H1 (cell line): Measurements from ENCODE around the gene KCNH6. TPM values are rescaled to one million over a fixed set of nuclear protein-coding genes. Genes with fewer than 3 reads are reported as not detected.

Source experiments
- CTCF ChIA-PET: fragments of 300-600 bp; sonication (Branson Sonifier 250); formaldehyde crosslinking; loops from one replicate; lab custom pipeline; 2021; ENCODE audit not compliant: partially characterized antibody; lab: Charles Lee
- POLR2A ChIA-PET: fragments of 300-600 bp; sonication (Branson Sonifier 250); formaldehyde crosslinking; loops from one replicate; lab custom pipeline; 2021; ENCODE audit warnings: inconsistent platforms; ENCODE audit not compliant: partially characterized antibody; lab: Charles Lee
- DNase-seq, 2 experiments: peaks; one replicate each; pipeline versions ENCODE4 v3.0.0 to v3.0.0-alpha.2; 2010 to 2022; ENCODE audit warnings: low spot score in 2 of 2, low read depth in 1 of 2, mixed read lengths in 1 of 2
- FAIRE-seq: peaks from 2 replicates; lab custom pipeline; 2011; peaks lifted over from hg19 to GRCh38; lab: Jason Lieb, UNC
- H2AFZ ChIP-seq: 2 replicates; pipeline ENCODE4 v1.8.1; 2012; ENCODE audit warnings: low read length, inconsistent platforms
- H2AK5ac ChIP-seq: 2 replicates; pipeline ENCODE4 v1.6.1; 2013; ENCODE audit warnings: low read depth, low read length
- H2BK120ac ChIP-seq: replicated peaks from 2 replicates; pipeline ENCODE3; 2013; ENCODE audit warnings: low read depth, low read length, inconsistent platforms
- H2BK12ac ChIP-seq: 2 replicates; pipeline ENCODE4 v1.6.1; 2013; ENCODE audit warnings: low read depth, low read length
- H2BK15ac ChIP-seq: 2 replicates; pipeline ENCODE4 v1.6.1; 2013; ENCODE audit warnings: low read length
- H2BK20ac ChIP-seq: 2 replicates; pipeline ENCODE4 v1.6.1; 2013; ENCODE audit warnings: low read length
- H2BK5ac ChIP-seq: 2 replicates; pipeline ENCODE4 v1.6.1; 2013; ENCODE audit warnings: low read depth, low read length
- H3K14ac ChIP-seq: 2 replicates; pipeline ENCODE4 v1.6.1; 2013; ENCODE audit warnings: inconsistent platforms; ENCODE audit not compliant: insufficient read length
- H3K18ac ChIP-seq: 2 replicates; pipeline ENCODE4 v1.6.1; 2013; ENCODE audit warnings: low read length; ENCODE audit errors: extremely low read depth
- H3K23ac ChIP-seq: 2 replicates; pipeline ENCODE4 v1.6.1; 2013; ENCODE audit warnings: inconsistent platforms; ENCODE audit not compliant: insufficient read length
- H3K23me2 ChIP-seq: 2 replicates; pipeline ENCODE4 v1.6.1; 2013; ENCODE audit warnings: low read depth, low read length
- H3K27ac ChIP-seq: 2 replicates; pipeline ENCODE4 v1.6.1; 2011; ENCODE audit warnings: low read depth, low read length, inconsistent platforms
- H3K27me3 ChIP-seq, 4 experiments: replicated peaks in 1 of 4; 1 replicate in 1 of 4; 2 replicates in 3 of 4; pipeline versions ENCODE4 v1.6.1 to v1.8.1; 2011 to 2013; ENCODE audit warnings: low read length in 3 of 4, mild to moderate bottlenecking in 3 of 4, inconsistent platforms in 2 of 4, mixed read lengths in 2 of 4, moderate library complexity in 1 of 4; ENCODE audit not compliant: control insufficient read depth in 3 of 4, insufficient read depth in 3 of 4; ENCODE audit errors: extremely low read depth in 1 of 4
- H3K36me3 ChIP-seq, 4 experiments: 2 replicates each; pipeline versions ENCODE4 v1.6.1 to v1.8.1; 2011 to 2013; ENCODE audit warnings: mild to moderate bottlenecking in 4 of 4, low read length in 3 of 4, moderate library complexity in 2 of 4, control low read depth in 1 of 4, inconsistent platforms in 1 of 4; ENCODE audit not compliant: insufficient read depth in 4 of 4, control insufficient read depth in 2 of 4
- H3K4ac ChIP-seq: replicated peaks from 2 replicates; pipeline ENCODE3; 2013; ENCODE audit warnings: low read length, low read depth, mixed read lengths, inconsistent platforms; ENCODE audit not compliant: insufficient read length
- H3K4me1 ChIP-seq, 4 experiments: replicated peaks in 1 of 4; 1 replicate in 1 of 4; 2 replicates in 3 of 4; pipeline versions ENCODE4 v1.6.1 to v1.8.1; 2011 to 2013; ENCODE audit warnings: low read length in 3 of 4, inconsistent platforms in 2 of 4, mixed read lengths in 1 of 4; ENCODE audit not compliant: insufficient read depth in 4 of 4, control insufficient read depth in 3 of 4
- H3K4me2 ChIP-seq, 2 experiments: 2 replicates each; pipeline versions ENCODE4 v1.6.1 to v1.8.1; 2011 to 2013; ENCODE audit warnings: low read depth in 2 of 2, low read length in 2 of 2, control low read depth in 1 of 2, inconsistent platforms in 1 of 2, mild to moderate bottlenecking in 1 of 2; ENCODE audit not compliant: insufficient read depth in 1 of 2
- H3K4me3 ChIP-seq, 4 experiments: fragments of 200-600, 300-600 bp in 1 of 4; sonication (generic), shearing (Covaris generic), sonication (Bioruptor Twin) in 1 of 4; 2 replicates each; pipeline versions ENCODE4 v1.5.1 to v1.8.1; 2011 to 2016; ENCODE audit warnings: low read length in 4 of 4, low read depth in 3 of 4, control low read depth in 2 of 4, inconsistent platforms in 2 of 4, mild to moderate bottlenecking in 2 of 4, mixed read lengths in 1 of 4, moderate library complexity in 1 of 4; ENCODE audit not compliant: insufficient read depth in 2 of 4; ENCODE audit errors: extremely low read depth in 1 of 4
- H3K56ac ChIP-seq: replicated peaks from 2 replicates; pipeline ENCODE3; 2013; ENCODE audit warnings: low read depth, mild to moderate bottlenecking, mixed read lengths, low read length, inconsistent platforms; ENCODE audit not compliant: insufficient read length
- H3K79me1 ChIP-seq: 2 replicates; pipeline ENCODE4 v1.6.1; 2013; ENCODE audit warnings: low read depth, low read length, control low read depth
- H3K79me2 ChIP-seq, 2 experiments: 2 replicates each; pipeline versions ENCODE4 v1.6.1 to v1.8.1; 2012 to 2013; ENCODE audit warnings: low read length in 2 of 2, mild to moderate bottlenecking in 2 of 2, inconsistent platforms in 1 of 2; ENCODE audit not compliant: insufficient read depth in 2 of 2, control insufficient read depth in 1 of 2
- H3K9ac ChIP-seq, 4 experiments: replicated peaks in 1 of 4; 1 replicate in 1 of 4; 2 replicates in 3 of 4; pipeline versions ENCODE4 v1.6.1 to v1.8.1; 2011 to 2013; ENCODE audit warnings: low read depth in 3 of 4, low read length in 3 of 4, control low read depth in 2 of 4, mild to moderate bottlenecking in 2 of 4, moderate library complexity in 2 of 4, inconsistent platforms in 1 of 4; ENCODE audit errors: extremely low read depth in 1 of 4
- H3K9me3 ChIP-seq, 2 experiments: 2 replicates each; pipeline versions ENCODE4 v1.6.1 to v1.8.1; 2012 to 2013; ENCODE audit warnings: mild to moderate bottlenecking in 2 of 2, moderate library complexity in 2 of 2, control low read depth in 1 of 2, inconsistent platforms in 1 of 2, low read depth in 1 of 2, low read length in 1 of 2, mixed read lengths in 1 of 2; ENCODE audit not compliant: insufficient read depth in 2 of 2
- H4K20me1 ChIP-seq, 2 experiments: replicated peaks in 1 of 2; 2 replicates each; pipeline versions ENCODE3 to v1.8.1; 2011 to 2013; ENCODE audit warnings: inconsistent platforms in 2 of 2, low read length in 2 of 2, mild to moderate bottlenecking in 1 of 2; ENCODE audit not compliant: insufficient read depth in 2 of 2, control insufficient read depth in 1 of 2
- H4K5ac ChIP-seq: 2 replicates; pipeline ENCODE4 v1.6.1; 2013; ENCODE audit warnings: low read length, low read depth, mixed read lengths, inconsistent platforms; ENCODE audit not compliant: insufficient read length
- H4K8ac ChIP-seq: 2 replicates; pipeline ENCODE4 v1.8.0; 2013; ENCODE audit warnings: mild to moderate bottlenecking, moderate library complexity, low read length, inconsistent platforms; ENCODE audit not compliant: insufficient read depth; ENCODE audit errors: extremely low read depth
- H4K91ac ChIP-seq: replicated peaks from 2 replicates; pipeline ENCODE3; 2013; ENCODE audit warnings: low read length, mixed read lengths, inconsistent platforms; ENCODE audit not compliant: insufficient read length
- ASH2L ChIP-seq: fragments of 200-600, 300-600 bp; sonication (generic); IDR thresholded peaks from one replicate; pipeline ENCODE4 v1.7.1; 2017; ENCODE audit warnings: low read length
- BRCA1 ChIP-seq: IDR thresholded peaks from 2 replicates; pipeline ENCODE4 v1.6.1; 2012; ENCODE audit warnings: low read depth, low read length, improper control_type of control experiment
- CHD2 ChIP-seq: IDR thresholded peaks from 2 replicates; pipeline ENCODE4 v1.6.1; 2012; ENCODE audit warnings: low read length, improper control_type of control experiment
- EP300 ChIP-seq, 2 experiments: IDR thresholded peaks; 1 replicate in 1 of 2; 2 replicates in 1 of 2; pipeline ENCODE4 v1.6.1; 2011 to 2012; ENCODE audit warnings: low read depth in 2 of 2, low read length in 2 of 2, mild to moderate bottlenecking in 2 of 2, borderline replicate concordance in 1 of 2, inconsistent platforms in 1 of 2, moderate library complexity in 1 of 2
- FOSL1 ChIP-seq: IDR thresholded peaks from 2 replicates; pipeline ENCODE4 v1.6.1; 2011; ENCODE audit warnings: mild to moderate bottlenecking, low read depth, low read length, moderate library complexity; ENCODE audit not compliant: insufficient read depth
- HDAC6 ChIP-seq: IDR thresholded peaks from one replicate; pipeline ENCODE4 v1.7.1; 2012; ENCODE audit warnings: low read depth, mild to moderate bottlenecking, inconsistent platforms, low read length, moderate library complexity
- KDM1A ChIP-seq: fragments of 200-600, 300-600 bp; sonication (generic); IDR thresholded peaks from 2 replicates; pipeline ENCODE4 v1.7.1; 2016; ENCODE audit warnings: mild to moderate bottlenecking, low read length, borderline replicate concordance
- MAFK ChIP-seq: IDR thresholded peaks from 2 replicates; pipeline ENCODE4 v1.6.1; 2012; ENCODE audit warnings: low read depth, mild to moderate bottlenecking, improper control_type of control experiment, low read length
- POLR2A ChIP-seq, 2 experiments: IDR thresholded peaks; 1 replicate in 1 of 2; 2 replicates in 1 of 2; pipeline ENCODE4 v1.6.1; 2011; ENCODE audit warnings: low read depth in 2 of 2, low read length in 2 of 2, mild to moderate bottlenecking in 2 of 2; ENCODE audit errors: control extremely low read depth in 1 of 2
- POLR2AphosphoS5 ChIP-seq: IDR thresholded peaks from 2 replicates; pipeline ENCODE4 v1.6.1; 2011; ENCODE audit warnings: low read depth, low read length
- RFX5 ChIP-seq: IDR thresholded peaks from 2 replicates; pipeline ENCODE4 v1.6.1; 2011; ENCODE audit warnings: low read depth, low read length, improper control_type of control experiment, borderline replicate concordance
- SP2 ChIP-seq: IDR thresholded peaks from 2 replicates; pipeline ENCODE4 v1.6.1; 2012; ENCODE audit warnings: mild to moderate bottlenecking, low read length, inconsistent platforms
- SP4 ChIP-seq: IDR thresholded peaks from 2 replicates; pipeline ENCODE4 v1.6.1; 2012; ENCODE audit warnings: low read length, inconsistent platforms
- TCF12 ChIP-seq: IDR thresholded peaks from 2 replicates; pipeline ENCODE4 v1.6.1; 2011; ENCODE audit warnings: low read depth, mild to moderate bottlenecking, low read length
- ZNF274 ChIP-seq: IDR thresholded peaks from 2 replicates; pipeline ENCODE4 v1.7.0; 2012; ENCODE audit warnings: low read length, borderline replicate concordance; ENCODE audit errors: extremely low read depth
- WGBS, 2 experiments: shearing (Covaris generic) in 1 of 2; methylation state at CpG; one replicate each; pipeline versions ENCODE4 v1.1.6 to v1.1.7; 2013 to 2015; ENCODE audit warnings: low lambda C conversion rate in 2 of 2, mixed read lengths in 2 of 2, inconsistent platforms in 1 of 2, low coverage in 1 of 2, missing lambda C conversion rate in 1 of 2; ENCODE audit not compliant: insufficient replicate concordance in 2 of 2, insufficient coverage in 1 of 2, insufficient read length in 1 of 2; ENCODE audit errors: extremely low coverage in 1 of 2, missing lambda C conversion rate in 1 of 2; 5-methylcytosine and 5-hydroxymethylcytosine counted together
- polyA plus RNA-seq, 7 experiments: library from polyadenylated mRNA; depleted of rRNA in 3 of 7; stranded (reverse) in 5 of 7; unstranded in 2 of 7; fragments of >200 nt in 5 of 7; fragments of 200-250 nt in 2 of 7; gene quantifications; 1 replicate in 5 of 7; 2 replicates in 1 of 7; 4 replicates in 1 of 7; pipeline versions ENCODE4 v1.2.1 to v1.2.3, GENCODE V29; 2011 to 2013; ENCODE audit warnings: missing spikeins in 2 of 7, mixed read lengths in 2 of 7
- total RNA-seq: library from RNA; stranded (reverse); fragmentation: NEBNext Ultra II Directional; extraction: Animal tissue kit (Norgen Biotek cat#: 25700); gene quantifications from 2 replicates; pipeline ENCODE4 v1.2.1, GENCODE V29; 2021
- TF ChIP-seq, protein P1 (sequence below): IDR thresholded peaks from 2 replicates; pipeline ENCODE4 v1.6.1; 2012; ENCODE audit warnings: inconsistent platforms

KCNH6 gene
- total and polyA plus RNA-seq, 2 of the 8 experiments (the other 6 are each of a cell fraction or from before 2014, with no cell fraction given) = 1.8 to 3.6 TPM

DNA sequence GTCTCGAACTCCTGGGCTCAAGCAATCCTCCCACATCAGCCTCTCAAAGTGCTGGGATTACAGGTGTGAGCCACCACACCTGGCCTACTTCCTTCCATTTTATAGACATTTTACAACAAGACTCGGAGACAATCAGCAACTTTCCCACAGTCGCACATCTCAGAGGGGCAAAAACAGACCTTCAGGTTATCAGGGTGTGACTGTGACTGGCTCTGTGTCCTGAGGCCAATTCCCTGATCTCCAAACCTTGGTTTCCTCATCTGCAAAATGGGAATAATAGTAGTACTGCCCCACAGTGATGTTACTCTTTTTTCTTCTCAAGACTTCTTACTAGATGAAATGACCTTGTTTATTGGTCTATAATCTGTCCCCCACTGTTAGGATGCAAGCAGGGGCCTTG, 10.8 kb upstream of the KCNH6 start:
- no peak overlapping the region for H4K8ac ChIP-seq
- no peak overlapping the region for H3K18ac ChIP-seq
- no peak overlapping the region for H2BK5ac ChIP-seq
- no peaks in the 10 kb centered on the region for H3K79me2 ChIP-seq
- H4K91ac ChIP-seq = no peak overlapping the region
- WGBS, 2 experiments = 95% methylated on average over 3 of the region's 3 CpGs; no CpG with 5 or more reads in 1 of the 2 experiments
- no peaks in the 10 kb centered on the region; a peak in 1 of 4 replicates for H3K9me3 ChIP-seq
- H3K4me2 ChIP-seq = no peak overlapping the region
- H4K5ac ChIP-seq = no peak overlapping the region
- H3K4ac ChIP-seq = no peak overlapping the region
- no peak overlapping the region for H2AFZ ChIP-seq
- CTCF ChIA-PET = interaction anchor here (1.9 to 3.0 kb wide), 4 partner anchors 17 to 198 kb away, joined by 4 to 13 read pairs (median 7); no protein-coding TSS in a partner anchor
- H3K79me1 ChIP-seq = no peaks in the 10 kb centered on the region
- no peak overlapping the region for H2BK120ac ChIP-seq
- no peaks in the 10 kb centered on the region for H3K27me3 ChIP-seq
- H3K23me2 ChIP-seq = no peaks in the 10 kb centered on the region
- H3K27ac ChIP-seq = no peak overlapping the region
- no peak overlapping the region for H3K9ac ChIP-seq
- FAIRE-seq = no peak
- H2BK20ac ChIP-seq = no peak overlapping the region
- no peak overlapping the region for H2AK5ac ChIP-seq
- H4K20me1 ChIP-seq = peaks cover 0 to 2% of the 10 kb centered on the region in 2 experiments
- no peak overlapping the region for H2BK12ac ChIP-seq
- H3K14ac ChIP-seq = no peak overlapping the region
- no peak overlapping the region for H3K56ac ChIP-seq
- H3K4me1 ChIP-seq = no peaks in the 10 kb centered on the region
- H3K36me3 ChIP-seq = no peaks in the 10 kb centered on the region
- POLR2A ChIA-PET = interaction anchor here (1.0 kb wide), 1 partner anchor 14 kb away, joined by 3 read pairs; no protein-coding TSS in a partner anchor
- no peak overlapping the region for H3K4me3 ChIP-seq
- no peak overlapping the region for H3K23ac ChIP-seq
- H2BK15ac ChIP-seq = no peak overlapping the region
- DNase-seq = no peak
- TF ChIP-seq EP300 (IDR thresholded peaks at IDR 0.05; ENCODE audit: borderline replicate concordance in 1 of 2, low read depth in 2 of 2, low read length in 2 of 2) (no peak), KDM1A (no peak), POLR2A (IDR thresholded peaks at IDR 0.05; ENCODE audit: control extremely low read depth in 1 of 2, low read depth in 2 of 2, low read length in 2 of 2) (no peak), CHD2 (no peak), BRCA1 (no peak), POLR2AphosphoS5 (no peak), ASH2L (no peak), SP4 (no peak), MAFK (no peak), ZNF274 (no peak), HDAC6 (no peak), RFX5 (no peak), FOSL1 (no peak), SP2 (no peak), TCF12 (no peak)
- TF ChIP-seq, protein P1, sequence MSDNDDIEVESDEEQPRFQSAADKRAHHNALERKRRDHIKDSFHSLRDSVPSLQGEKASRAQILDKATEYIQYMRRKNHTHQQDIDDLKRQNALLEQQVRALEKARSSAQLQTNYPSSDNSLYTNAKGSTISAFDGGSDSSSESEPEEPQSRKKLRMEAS = no peak
